AG20443 (cell line): ENCODE data around the gene RAMP3.

Experiments used
- DNase-seq: peaks from one replicate; pipeline ENCODE4 v3.0.0; 2012; ENCODE audit warnings: low spot score, mixed read lengths

Gene RAMP3

DNA sequence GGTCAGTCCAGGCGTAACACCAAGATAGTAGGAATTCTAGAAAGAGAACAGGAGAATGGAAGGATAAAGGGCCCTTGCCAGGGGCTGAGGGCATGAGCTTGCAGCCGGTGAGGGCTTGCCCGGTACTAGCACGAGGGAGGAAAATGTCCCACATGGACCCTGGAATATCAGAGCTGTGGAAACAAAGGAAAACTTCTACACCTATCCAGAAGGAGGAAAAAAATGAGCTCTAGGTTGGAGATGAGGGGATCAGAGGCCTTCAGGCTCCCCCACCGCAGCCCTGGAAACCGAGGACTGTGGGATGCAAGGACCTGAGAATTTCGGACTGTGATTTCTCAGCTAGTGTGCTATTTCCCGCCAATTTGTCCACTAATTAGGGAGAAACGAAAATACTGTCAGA lies 22.1 kb downstream of the RAMP3 start:
- DNase-seq: no peak

DNA sequence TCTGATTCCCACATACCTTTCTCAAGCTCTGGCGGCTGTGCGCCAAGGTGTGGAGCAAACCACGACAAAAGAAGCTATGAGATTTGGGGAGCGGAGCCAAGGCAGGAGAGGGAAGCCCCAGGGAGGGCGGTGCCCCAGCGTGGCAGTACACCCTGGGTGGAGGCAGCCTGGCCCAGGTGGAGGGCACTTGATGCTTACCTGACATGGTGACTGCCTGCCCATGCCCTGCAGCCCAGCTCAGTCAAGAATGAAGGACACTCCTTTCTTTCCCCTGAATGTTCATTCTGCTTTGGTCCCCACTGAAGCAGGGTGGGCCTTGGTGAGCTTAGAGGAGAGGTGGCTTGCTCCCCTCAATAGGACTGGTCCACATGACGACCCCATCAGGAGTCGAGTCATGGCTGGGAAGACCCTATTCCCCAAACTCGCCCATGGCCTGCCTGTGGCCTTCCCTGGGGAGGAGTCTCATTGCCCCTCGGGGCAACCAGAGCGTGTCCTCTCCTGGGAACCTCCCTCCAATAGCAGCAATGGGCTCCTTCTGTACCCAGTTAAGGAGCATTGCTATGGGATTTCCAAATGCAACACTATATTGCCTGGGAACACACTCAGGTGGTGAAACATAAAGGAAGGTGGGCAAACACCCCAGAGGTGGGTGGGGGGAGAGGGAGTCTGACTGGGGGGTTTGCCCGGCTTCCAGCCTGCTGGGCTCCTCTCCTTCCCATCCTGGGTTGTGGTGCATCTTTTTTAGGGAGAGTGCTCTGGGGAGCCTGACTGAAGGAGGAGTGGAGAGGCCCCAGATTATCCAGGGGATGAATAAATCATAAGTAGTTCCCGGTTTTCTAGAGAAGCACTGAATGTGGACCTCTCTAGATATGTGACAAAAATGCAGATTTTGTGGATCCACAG lies 22.7 kb downstream of the RAMP3 start:
- DNase-seq: no peak

DNA sequence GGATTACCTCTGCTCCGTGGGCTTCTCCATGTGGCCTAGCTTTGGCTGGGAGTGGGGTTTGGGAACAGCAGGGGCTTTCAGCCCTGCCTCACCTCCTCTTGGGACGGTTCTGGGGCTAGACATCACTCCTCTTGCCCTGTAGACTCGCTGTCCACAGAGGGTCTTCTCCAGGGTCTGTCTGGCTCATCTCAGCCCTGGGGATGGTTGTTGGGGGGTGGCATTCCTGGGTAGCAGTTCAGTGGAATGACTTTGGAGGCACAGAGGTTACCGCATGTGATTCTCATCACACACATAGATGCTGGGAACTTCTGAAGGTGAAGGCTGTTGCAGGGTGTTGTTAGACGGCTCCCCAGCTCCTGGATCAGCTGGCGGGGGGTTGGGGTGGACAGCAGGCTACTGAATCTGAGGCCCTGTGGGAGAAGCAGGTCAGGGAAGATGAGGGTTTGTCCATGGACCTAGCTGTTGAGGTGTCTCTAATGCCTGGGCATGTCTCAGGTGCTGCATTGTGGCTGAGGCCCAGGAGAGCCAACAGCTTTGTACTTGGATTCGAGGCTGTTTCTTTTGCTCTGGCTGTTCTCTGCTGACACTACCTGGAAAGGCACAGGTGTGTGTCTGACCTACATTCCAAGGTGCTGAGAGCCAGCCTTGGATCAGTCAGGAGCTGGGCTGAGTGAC lies 23.8 kb downstream of the RAMP3 start:
- no peak for DNase-seq

DNA sequence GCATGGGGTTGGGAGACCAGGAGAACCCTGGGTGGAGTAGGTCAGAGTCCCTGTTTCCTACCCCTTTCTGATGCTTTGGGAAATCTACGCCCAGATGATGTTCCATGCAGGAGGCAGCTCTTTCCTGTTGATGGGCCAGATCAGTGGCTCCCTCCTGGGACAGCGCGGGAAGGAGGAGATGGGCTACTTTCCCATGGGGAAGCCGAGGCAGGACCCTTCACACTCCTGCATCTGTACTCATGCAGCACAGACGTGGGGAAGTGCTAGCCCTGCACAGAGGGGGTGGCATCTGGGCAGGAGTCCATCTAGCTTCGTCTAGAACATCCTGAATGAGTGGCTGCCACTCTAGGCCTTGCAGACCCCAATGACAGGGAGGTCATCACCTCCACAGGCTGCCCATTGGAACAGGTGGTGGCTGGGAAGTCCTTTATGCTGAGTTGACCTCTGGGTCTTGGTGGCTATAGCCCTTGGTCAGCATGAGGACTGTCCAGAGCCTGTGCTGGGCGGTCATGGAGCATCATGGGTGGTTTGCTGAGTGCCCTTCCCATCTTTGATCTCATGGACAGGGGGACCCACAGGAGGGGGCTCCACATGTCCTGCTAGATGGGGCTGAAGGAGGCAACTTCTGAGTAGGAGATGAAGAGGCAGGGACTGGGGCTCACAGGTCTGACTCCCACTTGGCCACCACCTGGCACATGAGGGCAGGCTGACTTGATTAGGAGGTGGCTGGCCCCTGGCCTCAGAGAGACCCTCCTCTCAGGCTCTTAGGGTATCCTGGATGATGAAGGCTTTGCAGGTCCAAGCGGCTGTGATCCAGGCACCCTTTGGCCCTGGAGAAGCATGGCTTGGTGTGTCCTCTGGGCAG lies 24.6 kb downstream of the RAMP3 start:
- DNase-seq: no peak

DNA sequence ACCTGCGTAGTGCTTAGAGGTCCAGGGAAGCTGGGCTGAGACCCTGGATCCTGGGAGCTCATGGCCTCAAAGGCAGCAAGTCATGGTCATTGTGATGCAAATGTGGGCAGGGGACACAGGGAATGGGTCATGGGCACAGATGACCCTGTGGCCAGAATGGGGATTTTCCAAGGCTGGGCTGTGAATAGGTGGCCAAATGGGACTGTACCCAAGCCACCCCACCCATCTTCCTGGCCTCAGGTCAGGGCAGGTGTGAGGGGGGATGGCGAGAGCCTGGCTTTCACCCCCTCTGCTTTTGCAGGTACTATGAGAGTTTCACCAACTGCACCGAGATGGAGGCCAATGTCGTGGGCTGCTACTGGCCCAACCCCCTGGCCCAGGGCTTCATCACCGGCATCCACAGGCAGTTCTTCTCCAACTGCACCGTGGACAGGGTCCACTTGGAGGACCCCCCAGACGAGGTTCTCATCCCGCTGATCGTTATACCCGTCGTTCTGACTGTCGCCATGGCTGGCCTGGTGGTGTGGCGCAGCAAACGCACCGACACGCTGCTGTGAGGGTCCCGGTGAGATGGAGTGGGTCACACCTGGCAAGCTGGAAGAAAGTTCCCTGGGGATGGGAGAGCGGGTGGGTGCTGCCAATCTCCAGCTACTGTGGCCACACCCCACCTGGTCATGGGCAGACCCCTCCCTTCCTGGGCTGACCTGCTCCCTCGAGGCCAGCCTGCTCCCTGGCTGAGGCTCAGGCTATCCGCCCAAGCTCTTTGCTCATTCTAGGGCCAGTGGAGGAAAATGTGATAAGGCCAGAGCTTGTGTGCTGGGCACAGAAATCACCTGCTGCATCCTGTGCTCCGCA lies 25.5 kb downstream of the RAMP3 start:
- no peak for DNase-seq

DNA sequence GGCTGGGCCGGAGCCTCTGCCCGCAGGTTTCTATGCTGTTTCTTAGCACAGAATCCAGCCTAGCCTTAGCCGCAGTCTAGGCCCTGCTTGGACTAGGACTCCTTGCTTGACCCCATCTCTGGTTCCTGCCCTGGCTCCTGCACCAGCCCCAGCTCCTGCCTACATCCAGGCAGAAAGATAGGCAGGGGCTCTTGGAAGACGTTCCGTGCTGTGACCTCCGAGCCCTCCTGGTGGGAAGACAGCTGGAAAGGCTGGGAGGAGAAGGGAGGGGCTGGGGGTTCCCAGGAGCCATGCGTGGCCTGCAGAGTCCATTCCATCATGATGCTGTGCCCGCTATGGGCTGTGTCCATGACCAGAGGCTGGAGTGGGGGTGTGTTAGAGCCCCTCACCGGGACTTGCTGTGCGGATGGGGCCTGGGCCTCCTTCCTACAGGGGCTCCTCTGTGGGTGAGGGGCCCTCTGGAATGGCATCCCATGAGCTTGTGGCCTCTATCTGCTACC lies 26.2 kb downstream of the RAMP3 start:
- DNase-seq: no peak

DNA sequence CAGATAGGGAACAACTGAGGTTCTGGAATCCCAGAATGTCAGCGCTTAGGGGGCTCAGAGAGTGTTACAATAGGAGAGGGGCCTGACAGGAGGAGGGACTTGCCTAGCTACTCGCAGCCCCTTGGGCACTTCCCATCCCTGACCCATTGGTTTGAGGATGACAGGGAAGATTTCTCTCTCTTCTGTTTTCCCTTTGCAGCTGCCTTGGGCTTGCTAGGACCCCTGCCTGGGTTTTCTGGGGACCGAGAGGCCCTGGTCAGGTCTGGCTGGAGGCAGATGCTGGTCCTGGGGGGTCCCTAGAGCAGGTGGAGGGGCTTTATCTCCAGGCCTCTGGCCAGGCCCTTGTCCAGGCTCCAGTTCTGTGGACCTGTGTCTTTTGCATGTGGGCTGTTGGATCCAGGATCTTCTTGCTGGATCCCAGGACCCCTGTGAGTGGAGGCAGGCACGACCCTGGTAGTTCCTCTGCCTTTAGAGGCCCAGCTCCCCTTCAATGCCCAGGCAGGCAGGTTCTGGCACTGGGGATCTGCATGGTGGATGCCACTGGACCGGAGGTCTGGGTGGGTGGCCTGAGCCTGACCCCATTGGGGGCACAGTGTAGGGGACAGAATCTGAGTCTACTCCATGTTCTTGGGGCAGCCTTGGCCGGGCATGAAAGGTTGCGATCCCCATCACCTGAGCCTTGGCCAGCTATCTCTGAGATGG lies 26.9 kb downstream of the RAMP3 start:
- DNase-seq: peak; percentile 9

DNA sequence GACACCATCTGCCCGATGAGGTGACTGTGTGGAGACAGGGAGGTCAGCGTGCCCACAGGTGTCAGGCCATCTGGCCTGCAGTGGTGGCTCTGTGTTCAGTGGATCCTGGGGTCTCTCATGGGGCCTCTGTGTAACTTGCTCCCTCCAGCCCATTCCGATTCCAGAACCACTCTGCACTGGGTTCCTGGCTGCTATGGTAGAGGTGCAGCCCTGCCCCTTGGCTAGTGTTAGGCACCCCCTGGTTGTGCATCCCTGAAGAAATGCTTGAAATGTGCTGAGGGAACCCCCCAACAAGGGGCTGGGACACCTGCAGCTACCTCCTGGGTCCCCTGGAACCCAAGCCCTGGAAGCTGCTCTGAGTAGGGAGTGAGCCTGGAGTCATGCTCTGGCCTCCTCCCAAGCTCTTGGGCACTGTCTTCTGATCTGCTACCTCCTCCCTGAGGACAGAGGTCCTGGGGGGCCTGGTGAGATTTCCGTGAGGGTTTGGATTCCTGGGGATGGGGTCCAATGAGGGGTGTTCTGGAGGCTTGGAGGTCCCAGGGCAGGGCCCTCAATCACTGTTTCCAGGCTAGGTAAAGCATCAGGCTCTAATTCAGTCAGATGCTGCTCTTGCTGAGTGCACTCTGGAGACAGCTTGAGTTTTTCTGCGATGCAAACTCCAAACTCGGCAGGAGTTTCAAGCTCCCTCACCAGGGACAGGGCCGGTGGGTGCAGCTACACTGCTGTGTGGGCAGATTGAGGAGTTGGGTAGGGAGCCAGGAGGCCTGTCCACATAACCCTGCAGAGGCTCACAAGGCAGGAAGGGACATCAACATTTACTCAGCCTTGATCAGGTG lies 27.7 kb downstream of the RAMP3 start:
- DNase-seq: peak; percentile 12

DNA sequence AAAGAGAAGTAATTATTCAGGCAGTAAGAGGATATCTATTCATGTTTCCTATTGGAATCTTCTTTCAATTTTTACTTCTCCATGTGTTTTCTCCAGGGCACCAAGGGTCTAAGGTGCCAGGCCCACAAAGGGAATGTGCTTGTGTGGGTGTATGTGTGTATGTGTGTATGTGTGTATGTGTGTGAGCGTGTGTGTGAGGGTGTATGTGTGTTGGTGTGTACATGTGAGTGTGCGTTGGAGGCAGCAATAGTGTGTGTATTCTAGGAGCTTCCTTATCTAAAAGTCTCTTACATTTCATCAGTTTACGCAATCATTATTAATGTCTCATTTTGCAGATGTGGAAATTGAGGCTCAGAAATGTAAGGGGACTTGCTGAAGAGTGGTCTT lies 28.3 kb downstream of the RAMP3 start:
- DNase-seq: no peak

DNA sequence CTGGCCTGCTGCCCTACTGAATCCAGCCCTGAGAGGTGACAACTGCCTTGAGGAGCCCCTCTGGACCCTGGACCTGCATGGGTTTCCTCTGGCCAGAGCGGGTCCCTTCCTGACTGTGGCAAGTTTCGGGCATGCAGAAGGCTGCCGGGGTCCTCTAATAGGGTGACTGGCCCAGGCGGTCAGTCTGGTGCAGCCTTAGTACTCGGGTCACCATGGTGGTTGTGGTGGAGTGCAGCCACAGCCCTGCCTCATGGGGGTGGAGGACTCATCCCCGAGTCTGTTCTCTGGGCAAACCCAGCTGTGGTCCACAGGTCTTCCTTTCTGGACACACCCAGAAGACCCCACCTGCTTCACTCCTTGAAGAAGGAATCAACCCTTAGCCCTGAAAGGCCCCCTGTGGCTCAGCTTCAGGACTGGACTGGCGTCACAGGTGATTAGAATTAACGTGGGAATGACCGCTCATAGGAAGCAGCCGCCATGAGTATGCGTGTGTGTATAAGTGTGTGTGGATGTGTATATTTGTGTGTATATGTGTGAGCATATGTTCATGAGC lies 28.7 kb downstream of the RAMP3 start:
- DNase-seq: no peak

DNA sequence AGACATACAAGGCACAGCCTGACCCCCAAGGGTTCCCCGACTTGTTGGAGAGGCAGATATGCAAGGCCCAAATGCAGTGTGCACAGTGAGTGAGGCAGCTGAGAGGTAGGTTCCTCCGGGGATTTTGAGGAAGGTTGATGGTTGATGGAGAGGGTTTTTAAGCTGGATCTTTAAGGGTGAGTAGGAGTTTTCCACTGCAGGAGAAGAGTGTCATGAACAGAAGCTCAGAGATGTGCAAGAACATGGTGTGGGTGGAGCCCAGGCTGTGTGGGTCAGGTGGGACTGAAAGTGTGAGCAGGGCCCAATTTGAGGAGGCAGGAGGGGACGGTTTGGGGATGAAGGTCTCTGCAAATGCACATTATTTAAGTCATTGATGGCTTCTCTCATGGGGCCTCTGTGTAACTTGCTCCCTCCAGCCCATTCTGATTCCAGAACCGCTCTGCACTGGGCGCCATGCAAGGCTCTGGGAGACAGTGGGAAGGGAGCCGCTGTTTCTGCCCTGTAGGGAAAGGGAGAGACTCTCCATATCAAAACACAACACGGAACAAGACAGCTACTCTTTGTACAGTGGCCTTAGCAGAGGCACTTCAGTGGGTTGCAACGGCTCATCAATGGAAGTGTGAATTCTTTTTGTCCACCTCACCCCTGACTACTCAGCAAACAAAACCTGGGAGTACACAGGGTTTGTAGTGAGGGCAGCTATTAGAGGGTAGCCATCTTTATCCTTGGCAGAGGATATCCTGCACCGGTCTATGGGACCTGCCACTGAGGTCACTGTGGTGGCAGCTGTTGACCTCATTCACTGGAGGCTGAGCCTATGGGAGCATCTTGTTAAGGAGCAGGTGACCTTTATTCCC lies 29.7 kb downstream of the RAMP3 start:
- peak; percentile 8 for DNase-seq

DNA sequence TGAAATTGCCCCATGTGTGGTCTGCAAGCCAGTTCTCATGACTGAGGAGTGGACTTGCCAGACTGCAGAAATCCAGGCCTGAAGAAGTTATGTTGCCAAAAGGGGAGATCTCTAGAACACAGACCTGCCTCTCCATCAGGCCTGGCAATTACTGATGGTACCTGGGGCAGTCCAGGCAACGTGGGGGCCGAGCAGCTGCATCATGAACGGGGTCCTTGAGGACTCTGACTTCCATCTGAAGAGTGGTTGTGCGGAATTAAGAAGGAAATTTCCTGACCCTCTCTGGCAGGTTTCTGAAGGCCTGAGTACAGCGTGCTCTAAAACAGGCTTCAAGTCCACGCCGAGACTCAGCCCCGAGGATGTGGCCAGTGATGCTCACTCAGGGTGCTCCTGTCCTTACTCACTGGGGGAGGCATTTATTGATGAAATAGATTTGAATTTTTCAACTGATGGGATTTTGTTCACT lies 30.4 kb downstream of the RAMP3 start:
- DNase-seq: peak; percentile 6

DNA sequence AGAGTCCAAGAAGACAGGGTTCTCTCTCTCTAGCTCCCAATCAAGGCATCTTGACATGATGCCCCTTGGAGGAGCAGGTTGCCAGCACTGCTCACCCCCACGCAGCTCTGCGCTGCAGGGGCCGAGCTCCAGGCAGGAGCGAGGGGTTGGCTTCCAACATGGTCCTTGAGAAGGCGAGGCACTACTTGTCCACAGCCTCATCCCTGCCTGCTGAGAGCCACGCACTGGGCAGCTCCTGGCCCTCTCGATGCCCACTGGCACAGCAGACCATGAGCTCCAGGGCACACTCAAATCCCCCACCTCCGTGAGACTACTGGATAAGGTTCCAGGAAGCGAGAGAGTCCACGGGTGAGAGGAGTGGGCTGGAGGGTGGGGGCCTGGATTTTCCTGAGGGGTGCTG lies 31.1 kb downstream of the RAMP3 start:
- DNase-seq: no peak

DNA sequence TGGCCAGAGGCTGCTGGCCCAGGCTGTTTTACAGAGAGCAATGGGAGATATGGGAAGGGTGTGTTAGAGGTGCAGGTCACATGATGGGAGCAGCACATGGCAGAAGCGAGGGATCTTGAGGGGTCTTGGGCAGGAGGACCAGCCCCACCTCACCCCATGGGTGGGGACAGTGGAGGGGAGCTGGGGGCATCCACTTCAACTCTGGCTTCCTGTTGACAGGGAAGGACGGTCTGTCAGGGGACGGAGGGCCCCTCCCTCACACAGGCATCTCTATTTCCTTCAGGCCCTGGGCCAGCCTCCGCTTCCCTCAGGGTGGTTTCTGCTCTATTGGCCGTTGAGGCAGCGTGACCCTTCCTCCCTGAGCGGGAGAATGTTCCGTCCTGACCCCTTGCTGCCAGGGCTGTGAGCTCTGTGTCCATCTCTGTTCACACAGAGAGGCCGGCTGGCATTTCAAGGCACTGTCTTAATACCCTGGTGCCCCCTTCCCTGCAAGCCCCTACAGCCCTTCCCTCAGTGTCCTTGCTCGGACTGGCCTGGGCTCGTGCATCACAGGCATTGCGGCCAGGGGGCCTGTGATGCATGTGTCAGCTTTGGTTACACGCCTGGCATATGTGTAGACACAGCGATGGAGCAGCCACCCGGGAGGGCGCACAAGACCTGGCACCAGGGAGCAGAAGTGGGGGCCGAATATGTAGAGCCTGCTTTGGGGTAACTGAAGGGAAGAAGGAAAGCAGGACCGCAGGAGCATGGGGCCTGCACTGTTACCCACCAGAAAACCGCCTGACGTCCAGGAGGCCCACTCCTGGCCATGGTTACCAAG lies 31.8 kb downstream of the RAMP3 start:
- no peak for DNase-seq

DNA sequence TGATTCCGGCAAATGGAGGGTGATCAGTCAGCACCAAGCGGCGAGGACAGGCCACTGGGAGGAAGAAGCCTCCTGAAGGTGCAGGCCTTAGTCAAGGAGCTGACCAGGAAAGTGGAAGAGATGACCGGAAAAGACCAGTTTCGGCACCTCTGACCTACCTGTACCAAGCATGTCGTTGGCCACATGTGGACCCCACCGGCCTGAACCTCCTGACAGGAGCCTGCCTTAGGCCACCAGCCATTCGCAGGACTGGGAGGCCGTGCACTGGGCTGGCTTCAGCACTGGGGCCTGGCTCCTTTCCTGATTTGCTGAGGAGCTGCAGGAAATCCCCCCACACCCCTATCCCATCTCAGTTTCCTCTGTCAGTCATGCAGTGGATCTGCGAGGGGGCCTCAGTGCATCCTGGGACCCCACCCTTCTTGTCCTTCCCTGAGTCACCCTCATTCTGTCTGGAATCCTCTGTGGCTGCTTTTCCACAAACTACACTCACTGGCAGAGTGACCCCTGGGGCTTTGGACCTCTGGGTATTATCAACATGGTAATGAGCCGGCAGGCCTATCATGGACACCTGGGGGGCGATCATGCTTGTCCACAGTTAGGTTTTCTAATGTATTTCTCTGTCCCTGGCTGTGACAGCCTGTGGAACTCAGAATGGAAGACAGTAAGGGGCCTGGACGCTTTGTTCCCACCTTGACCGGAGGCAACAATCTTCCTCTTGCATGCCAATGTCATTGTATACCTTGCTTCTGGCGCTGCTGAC lies 33.0 kb downstream of the RAMP3 start:
- DNase-seq: no peak

DNA sequence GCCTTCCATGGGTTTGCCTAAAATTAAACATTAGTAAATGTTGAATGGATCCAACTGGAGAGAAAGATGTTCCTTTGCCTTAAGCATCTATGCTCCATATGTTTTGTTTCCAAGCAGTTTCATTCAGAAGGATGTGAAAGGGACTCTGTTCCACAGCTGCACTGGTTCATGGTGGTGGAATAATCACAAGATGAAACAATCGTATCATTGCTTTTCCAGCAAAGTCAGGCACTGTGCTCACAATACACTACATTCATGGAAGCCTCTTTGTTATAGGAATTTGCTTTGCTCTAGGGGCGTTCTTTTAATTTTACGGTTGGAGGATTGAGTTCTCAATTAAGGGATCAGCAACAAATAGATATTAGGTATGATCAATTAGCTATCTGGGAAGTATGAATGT lies 33.8 kb downstream of the RAMP3 start:
- DNase-seq: no peak

DNA sequence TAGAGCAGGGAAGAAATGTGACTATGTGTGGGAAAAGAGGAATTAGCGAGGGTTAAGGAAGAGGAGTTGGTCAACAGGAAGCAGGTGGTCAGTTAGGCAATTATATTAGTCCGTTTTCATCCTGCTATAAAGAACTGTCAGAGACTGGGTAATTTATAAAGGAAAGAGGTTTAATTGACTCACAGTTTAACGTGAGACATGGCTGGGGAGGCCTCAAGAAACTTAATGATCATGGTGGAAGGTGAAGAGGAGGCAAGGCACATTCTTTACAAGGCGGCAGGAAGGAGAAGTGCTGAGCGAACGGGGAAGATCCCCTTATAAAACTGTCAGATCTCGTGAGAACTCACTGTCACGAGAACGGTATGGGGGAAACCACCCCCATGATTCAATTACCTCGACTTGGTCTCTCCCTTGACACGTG lies 35.0 kb downstream of the RAMP3 start:
- DNase-seq: no peak
